D721Med (cell line): ENCODE results near the gene NXNL2.

Experiments used
- DNase-seq: peaks from one replicate; pipeline ENCODE4 v3.0.0; 2011; ENCODE audit warnings: low spot score; ENCODE audit not compliant: insufficient read length
- FAIRE-seq: peaks from 2 replicates; lab custom pipeline; 2011; peaks lifted over from hg19 to GRCh38; lab: Jason Lieb, UNC
- TF ChIP-seq, protein P1 (sequence below): IDR thresholded peaks from 2 replicates; pipeline ENCODE4 v1.5.1; 2012; ENCODE audit warnings: mild to moderate bottlenecking, control low read depth; ENCODE audit not compliant: insufficient read depth; ENCODE audit errors: missing control alignments

The NXNL2 gene

GRCh38 chr9:88502552-88503034, 32.4 kb upstream of the NXNL2 start:
- FAIRE-seq (no peak), DNase-seq (no peak)
- TF ChIP-seq, protein P1, sequence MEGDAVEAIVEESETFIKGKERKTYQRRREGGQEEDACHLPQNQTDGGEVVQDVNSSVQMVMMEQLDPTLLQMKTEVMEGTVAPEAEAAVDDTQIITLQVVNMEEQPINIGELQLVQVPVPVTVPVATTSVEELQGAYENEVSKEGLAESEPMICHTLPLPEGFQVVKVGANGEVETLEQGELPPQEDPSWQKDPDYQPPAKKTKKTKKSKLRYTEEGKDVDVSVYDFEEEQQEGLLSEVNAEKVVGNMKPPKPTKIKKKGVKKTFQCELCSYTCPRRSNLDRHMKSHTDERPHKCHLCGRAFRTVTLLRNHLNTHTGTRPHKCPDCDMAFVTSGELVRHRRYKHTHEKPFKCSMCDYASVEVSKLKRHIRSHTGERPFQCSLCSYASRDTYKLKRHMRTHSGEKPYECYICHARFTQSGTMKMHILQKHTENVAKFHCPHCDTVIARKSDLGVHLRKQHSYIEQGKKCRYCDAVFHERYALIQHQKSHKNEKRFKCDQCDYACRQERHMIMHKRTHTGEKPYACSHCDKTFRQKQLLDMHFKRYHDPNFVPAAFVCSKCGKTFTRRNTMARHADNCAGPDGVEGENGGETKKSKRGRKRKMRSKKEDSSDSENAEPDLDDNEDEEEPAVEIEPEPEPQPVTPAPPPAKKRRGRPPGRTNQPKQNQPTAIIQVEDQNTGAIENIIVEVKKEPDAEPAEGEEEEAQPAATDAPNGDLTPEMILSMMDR: no peak

DNA sequence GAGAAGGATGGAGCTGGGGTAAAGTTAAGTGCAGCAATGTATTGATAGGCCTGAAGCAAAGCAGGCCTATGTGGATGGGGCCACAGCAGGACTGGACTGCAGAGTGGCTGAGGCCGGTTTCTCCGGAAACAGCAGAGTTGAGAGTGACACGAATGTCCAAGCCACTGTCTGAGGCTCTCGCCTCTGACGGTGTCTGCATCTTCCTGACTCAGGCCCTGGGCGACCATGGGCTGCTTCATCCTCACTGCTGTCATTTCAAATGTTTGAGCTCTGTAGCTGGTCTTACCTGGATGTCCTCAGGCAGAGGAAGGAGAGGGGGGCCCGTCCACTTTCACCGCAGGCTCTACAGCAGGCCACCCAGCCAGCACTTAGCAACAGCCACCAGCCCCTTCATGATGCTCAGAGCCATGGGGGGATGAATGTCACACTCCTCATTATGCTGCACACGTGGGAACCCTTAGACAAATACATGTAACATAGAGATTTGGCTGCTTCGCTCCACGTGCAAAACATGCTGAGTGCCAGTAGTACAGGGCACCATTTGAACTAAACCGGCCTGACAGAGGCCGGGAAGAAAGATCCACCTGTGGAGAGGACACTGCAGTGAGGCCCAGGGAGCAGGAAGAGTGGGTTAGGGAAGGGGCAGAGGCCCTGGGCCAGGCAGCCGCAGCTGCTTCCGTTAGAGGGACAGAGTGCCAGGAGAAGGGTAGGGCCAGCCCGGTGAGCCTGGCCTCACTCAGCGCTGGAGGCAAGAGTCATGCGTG, 31.7 kb upstream of the NXNL2 start:
- TF ChIP-seq, protein P1: no peak

GRCh38 chr9:88503845-88504764, 30.9 kb upstream of the NXNL2 start:
- FAIRE-seq (no peak), DNase-seq (no peak)
- TF ChIP-seq, protein P1: no peak

More for the DNA sequence above, 31.7 kb upstream of the NXNL2 start:
- no peak for DNase-seq
- no peak for FAIRE-seq

DNA sequence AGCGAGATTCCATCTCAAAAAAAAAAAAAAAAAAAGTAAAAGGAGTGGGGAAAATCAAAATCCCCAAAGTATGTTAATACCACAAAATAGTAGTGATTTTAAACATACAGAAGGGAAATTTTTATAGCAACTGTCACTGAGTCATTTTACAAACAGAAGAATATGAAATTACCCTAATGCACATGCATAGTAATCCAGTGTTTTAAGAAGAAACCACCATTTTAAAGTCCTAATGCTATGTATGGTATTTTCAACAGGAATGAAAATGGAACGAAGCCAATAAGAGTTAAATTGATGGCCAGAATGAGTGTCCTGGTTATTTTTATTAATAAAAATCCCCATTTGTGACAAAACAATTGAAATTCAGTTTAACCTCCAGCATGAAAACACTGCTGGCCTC, 26.7 kb upstream of the NXNL2 start:
- FAIRE-seq (no peak), DNase-seq (no peak)

GRCh38 chr9:88511906-88512305, 23.1 kb upstream of the NXNL2 start:
- no peak for FAIRE-seq
- TF ChIP-seq, protein P1: no peak
- DNase-seq: no peak

More for the DNA sequence above, 26.7 kb upstream of the NXNL2 start:
- TF ChIP-seq, protein P1: no peak

DNA sequence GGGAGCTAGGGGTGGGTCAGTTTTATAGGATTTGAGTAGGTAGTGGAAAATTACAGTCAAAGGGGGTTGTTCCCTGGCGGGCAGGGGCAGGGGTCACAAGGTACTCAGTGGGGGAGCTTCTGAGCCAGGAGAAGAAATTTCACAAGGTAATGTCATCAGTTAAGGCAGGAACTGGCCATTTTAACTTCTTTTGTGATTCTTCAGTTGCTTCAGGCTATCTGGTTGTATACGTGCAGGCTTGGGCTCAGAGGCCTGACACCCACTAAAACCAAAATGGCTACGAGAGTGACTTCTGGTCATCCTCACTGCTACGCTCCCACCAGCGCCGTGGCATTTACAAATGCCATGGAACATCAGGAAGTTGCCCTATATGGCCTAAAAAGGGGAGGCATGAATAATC, 20.7 kb upstream of the NXNL2 start:
- no peak for FAIRE-seq
- TF ChIP-seq, protein P1: no peak
- DNase-seq: no peak

GRCh38 chr9:88521308-88521707, 13.7 kb upstream of the NXNL2 start:
- DNase-seq (no peak), FAIRE-seq (no peak)
- TF ChIP-seq, protein P1: no peak
